GM12878 (cell line): ENCODE results near the gene SEC23IP. TPM values are rescaled to one million over a fixed set of nuclear protein-coding genes. Genes with fewer than 3 reads are reported as not detected.

Source experiments
- CBX5 ChIP-seq: sonication (generic); IDR thresholded peaks from 2 replicates; pipeline ENCODE4 v1.6.1; 2016; ENCODE audit warnings: low read depth, moderate library complexity, mild to moderate bottlenecking, inconsistent platforms
- CEBPB ChIP-seq, 2 experiments: fragments of 150-350 bp in 1 of 2; IDR thresholded peaks; 2 replicates each; pipeline ENCODE4 v1.6.1; 2012 to 2014; ENCODE audit warnings: low read depth in 2 of 2, low read length in 2 of 2, borderline replicate concordance in 1 of 2, inconsistent platforms in 1 of 2
- CREM ChIP-seq: IDR thresholded peaks from 2 replicates; pipeline ENCODE4 v1.6.1; 2014; ENCODE audit warnings: antibody characterized with exemption, low read depth
- JUNB ChIP-seq: IDR thresholded peaks from 2 replicates; pipeline ENCODE4 v1.6.1; 2016; ENCODE audit warnings: antibody characterized with exemption, mild to moderate bottlenecking
- JUND ChIP-seq: IDR thresholded peaks from 2 replicates; pipeline ENCODE4 v1.6.1; 2012; ENCODE audit warnings: low read depth, mild to moderate bottlenecking, low read length, improper control_type of control experiment, moderate library complexity
- RELA ChIP-seq: fragments of 450-650 bp; IDR thresholded peaks from 2 replicates; pipeline ENCODE4 v1.8.0; 2014; ENCODE audit warnings: borderline replicate concordance; ENCODE audit not compliant: partially characterized antibody
- SMARCA5 ChIP-seq: fragments of 450-650 bp; IDR thresholded peaks from 2 replicates; pipeline ENCODE4 v1.6.1; 2017; ENCODE audit warnings: mild to moderate bottlenecking
- STAT3 ChIP-seq: IDR thresholded peaks from 2 replicates; pipeline ENCODE4 v1.6.1; 2011; ENCODE audit warnings: low read depth, low read length, improper control_type of control experiment
- ZNF274 ChIP-seq: IDR thresholded peaks from one replicate; pipeline ENCODE4 v1.8.0; 2011; ENCODE audit not compliant: insufficient read length, insufficient read depth
- polyA plus RNA-seq, 11 experiments: library from polyadenylated mRNA; depleted of rRNA in 4 of 11; unstranded in 6 of 11; stranded (reverse) in 5 of 11; fragments of >200 nt; fragmentation: Nextera tagmentation in 4 of 11; fragmentation: Illumina TruSeq in 1 of 11; extraction: Ambion mirVana in 4 of 11; extraction: Trizol in 1 of 11; gene quantifications; 1 replicate in 1 of 11; 2 replicates in 10 of 11; pipeline versions ENCODE4 v1.2.1 to v1.2.3, GENCODE V29; 2011 to 2016; ENCODE audit warnings: inconsistent platforms in 2 of 11, missing spikeins in 2 of 11, low read depth in 1 of 11
- total RNA-seq, 4 experiments: library from RNA; depleted of rRNA in 3 of 4; stranded (reverse); fragments of >200 nt in 3 of 4; fragmentation: Illumina TruSeq in 1 of 4; extraction: Trizol in 1 of 4; gene quantifications; 2 replicates each; pipeline versions ENCODE4 v1.2.1 to v1.2.3, GENCODE V29; 2013 to 2021
- TF ChIP-seq, protein P1 (sequence below): fragments of 450-650 bp; IDR thresholded peaks from 2 replicates; pipeline ENCODE4 v1.6.1; 2017; ENCODE audit warnings: mild to moderate bottlenecking, moderate library complexity
- TF ChIP-seq, protein P2 (sequence below): fragments of 450-650 bp; IDR thresholded peaks from 2 replicates; pipeline ENCODE4 v1.6.1; 2017; ENCODE audit warnings: mild to moderate bottlenecking, moderate library complexity
- TF ChIP-seq, protein P3 (sequence below): IDR thresholded peaks from 2 replicates; pipeline ENCODE4 v1.6.1; 2012; ENCODE audit warnings: low read depth, low read length, improper control_type of control experiment

SEC23IP gene
- total and polyA plus RNA-seq, 10 of the 15 experiments (the other 5 are each of a cell fraction or from before 2014, with no cell fraction given): 15.1 to 82.5 (median 36.0) TPM

- TF ChIP-seq, protein P1, sequence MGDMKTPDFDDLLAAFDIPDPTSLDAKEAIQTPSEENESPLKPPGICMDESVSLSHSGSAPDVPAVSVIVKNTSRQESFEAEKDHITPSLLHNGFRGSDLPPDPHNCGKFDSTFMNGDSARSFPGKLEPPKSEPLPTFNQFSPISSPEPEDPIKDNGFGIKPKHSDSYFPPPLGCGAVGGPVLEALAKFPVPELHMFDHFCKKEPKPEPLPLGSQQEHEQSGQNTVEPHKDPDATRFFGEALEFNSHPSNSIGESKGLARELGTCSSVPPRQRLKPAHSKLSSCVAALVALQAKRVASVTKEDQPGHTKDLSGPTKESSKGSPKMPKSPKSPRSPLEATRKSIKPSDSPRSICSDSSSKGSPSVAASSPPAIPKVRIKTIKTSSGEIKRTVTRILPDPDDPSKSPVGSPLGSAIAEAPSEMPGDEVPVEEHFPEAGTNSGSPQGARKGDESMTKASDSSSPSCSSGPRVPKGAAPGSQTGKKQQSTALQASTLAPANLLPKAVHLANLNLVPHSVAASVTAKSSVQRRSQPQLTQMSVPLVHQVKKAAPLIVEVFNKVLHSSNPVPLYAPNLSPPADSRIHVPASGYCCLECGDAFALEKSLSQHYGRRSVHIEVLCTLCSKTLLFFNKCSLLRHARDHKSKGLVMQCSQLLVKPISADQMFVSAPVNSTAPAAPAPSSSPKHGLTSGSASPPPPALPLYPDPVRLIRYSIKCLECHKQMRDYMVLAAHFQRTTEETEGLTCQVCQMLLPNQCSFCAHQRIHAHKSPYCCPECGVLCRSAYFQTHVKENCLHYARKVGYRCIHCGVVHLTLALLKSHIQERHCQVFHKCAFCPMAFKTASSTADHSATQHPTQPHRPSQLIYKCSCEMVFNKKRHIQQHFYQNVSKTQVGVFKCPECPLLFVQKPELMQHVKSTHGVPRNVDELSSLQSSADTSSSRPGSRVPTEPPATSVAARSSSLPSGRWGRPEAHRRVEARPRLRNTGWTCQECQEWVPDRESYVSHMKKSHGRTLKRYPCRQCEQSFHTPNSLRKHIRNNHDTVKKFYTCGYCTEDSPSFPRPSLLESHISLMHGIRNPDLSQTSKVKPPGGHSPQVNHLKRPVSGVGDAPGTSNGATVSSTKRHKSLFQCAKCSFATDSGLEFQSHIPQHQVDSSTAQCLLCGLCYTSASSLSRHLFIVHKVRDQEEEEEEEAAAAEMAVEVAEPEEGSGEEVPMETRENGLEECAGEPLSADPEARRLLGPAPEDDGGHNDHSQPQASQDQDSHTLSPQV: no peak
- TF ChIP-seq, protein P2, sequence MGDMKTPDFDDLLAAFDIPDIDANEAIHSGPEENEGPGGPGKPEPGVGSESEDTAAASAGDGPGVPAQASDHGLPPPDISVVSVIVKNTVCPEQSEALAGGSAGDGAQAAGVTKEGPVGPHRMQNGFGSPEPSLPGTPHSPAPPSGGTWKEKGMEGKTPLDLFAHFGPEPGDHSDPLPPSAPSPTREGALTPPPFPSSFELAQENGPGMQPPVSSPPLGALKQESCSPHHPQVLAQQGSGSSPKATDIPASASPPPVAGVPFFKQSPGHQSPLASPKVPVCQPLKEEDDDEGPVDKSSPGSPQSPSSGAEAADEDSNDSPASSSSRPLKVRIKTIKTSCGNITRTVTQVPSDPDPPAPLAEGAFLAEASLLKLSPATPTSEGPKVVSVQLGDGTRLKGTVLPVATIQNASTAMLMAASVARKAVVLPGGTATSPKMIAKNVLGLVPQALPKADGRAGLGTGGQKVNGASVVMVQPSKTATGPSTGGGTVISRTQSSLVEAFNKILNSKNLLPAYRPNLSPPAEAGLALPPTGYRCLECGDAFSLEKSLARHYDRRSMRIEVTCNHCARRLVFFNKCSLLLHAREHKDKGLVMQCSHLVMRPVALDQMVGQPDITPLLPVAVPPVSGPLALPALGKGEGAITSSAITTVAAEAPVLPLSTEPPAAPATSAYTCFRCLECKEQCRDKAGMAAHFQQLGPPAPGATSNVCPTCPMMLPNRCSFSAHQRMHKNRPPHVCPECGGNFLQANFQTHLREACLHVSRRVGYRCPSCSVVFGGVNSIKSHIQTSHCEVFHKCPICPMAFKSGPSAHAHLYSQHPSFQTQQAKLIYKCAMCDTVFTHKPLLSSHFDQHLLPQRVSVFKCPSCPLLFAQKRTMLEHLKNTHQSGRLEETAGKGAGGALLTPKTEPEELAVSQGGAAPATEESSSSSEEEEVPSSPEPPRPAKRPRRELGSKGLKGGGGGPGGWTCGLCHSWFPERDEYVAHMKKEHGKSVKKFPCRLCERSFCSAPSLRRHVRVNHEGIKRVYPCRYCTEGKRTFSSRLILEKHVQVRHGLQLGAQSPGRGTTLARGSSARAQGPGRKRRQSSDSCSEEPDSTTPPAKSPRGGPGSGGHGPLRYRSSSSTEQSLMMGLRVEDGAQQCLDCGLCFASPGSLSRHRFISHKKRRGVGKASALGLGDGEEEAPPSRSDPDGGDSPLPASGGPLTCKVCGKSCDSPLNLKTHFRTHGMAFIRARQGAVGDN: no peak
- TF ChIP-seq JUND (no peak), ZNF274 (no peak), CREM (no peak), STAT3 (no peak), JUNB (no peak), CEBPB (IDR thresholded peaks at IDR 0.05; ENCODE audit: borderline replicate concordance in 1 of 2, low read depth in 2 of 2, low read length in 2 of 2) (no peak), RELA (no peak), SMARCA5 (no peak), CBX5 (no peak)
- TF ChIP-seq, protein P3, sequence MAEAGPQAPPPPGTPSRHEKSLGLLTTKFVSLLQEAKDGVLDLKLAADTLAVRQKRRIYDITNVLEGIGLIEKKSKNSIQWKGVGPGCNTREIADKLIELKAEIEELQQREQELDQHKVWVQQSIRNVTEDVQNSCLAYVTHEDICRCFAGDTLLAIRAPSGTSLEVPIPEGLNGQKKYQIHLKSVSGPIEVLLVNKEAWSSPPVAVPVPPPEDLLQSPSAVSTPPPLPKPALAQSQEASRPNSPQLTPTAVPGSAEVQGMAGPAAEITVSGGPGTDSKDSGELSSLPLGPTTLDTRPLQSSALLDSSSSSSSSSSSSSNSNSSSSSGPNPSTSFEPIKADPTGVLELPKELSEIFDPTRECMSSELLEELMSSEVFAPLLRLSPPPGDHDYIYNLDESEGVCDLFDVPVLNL: no peak
Measured at GRCh38 chr10:119862524-119862923, 30.0 kb upstream of the SEC23IP start (continued).
